Ramos (cell line): ENCODE measurements around the gene TUBGCP6.

Source experiments
- in situ Hi-C: fragments of 300-500 bp; cut with MboI; formaldehyde crosslinking; loops from one replicate; pipeline ENCODE4 v1.14.3; 2022; ENCODE audit warnings: low sequenced_read_pairs; ENCODE audit not compliant: unreplicated experiment

Gene TUBGCP6

GRCh38 chr22:50253046-50253915 lies 8.5 kb upstream of the TUBGCP6 start:
- in situ Hi-C loops: no loop called here

GRCh38 chr22:50252082-50253045 lies 7.5 kb upstream of the TUBGCP6 start:
- in situ Hi-C loops: no loop called here

GRCh38 chr22:50251477-50252081 lies 6.8 kb upstream of the TUBGCP6 start:
- in situ Hi-C loops: no loop called here

GRCh38 chr22:50250555-50251476 lies 6.0 kb upstream of the TUBGCP6 start, which contains the start of gene HDAC10:
Gene HDAC10 (minus strand): TSS chr22:50251265. CDS start chr22:50251032, 233 bp downstream.
- in situ Hi-C loops: no loop called here

GRCh38 chr22:50250249-50250554 lies 5.4 kb upstream of the TUBGCP6 start:
- in situ Hi-C loops: no loop called here

GRCh38 chr22:50249341-50250248 lies 4.8 kb upstream of the TUBGCP6 start:
- in situ Hi-C loops: no loop called here

GRCh38 chr22:50248196-50249081 lies 3.6 kb upstream of the TUBGCP6 start:
- in situ Hi-C loops: no loop called here

GRCh38 chr22:50247748-50248147 lies 2.9 kb upstream of the TUBGCP6 start:
- in situ Hi-C loops: no loop called here

- in situ Hi-C loops: no loop called here
Observed at GRCh38 chr22:50246242-50247175, 1.7 kb upstream of the TUBGCP6 start.

GRCh38 chr22:50245214-50246072 lies 620 bp upstream of the TUBGCP6 start:
- in situ Hi-C loops: no loop called here

GRCh38 chr22:50243685-50244419 lies 971 bp downstream of the TUBGCP6 start:
- in situ Hi-C loops: no loop called here

- in situ Hi-C loops: no loop called here
Observed at GRCh38 chr22:50242406-50242949, 2.3 kb downstream of the TUBGCP6 start.

GRCh38 chr22:50238755-50239154 lies 6.1 kb downstream of the TUBGCP6 start:
- in situ Hi-C loops: no loop called here

- in situ Hi-C loops: no loop called here
Observed at GRCh38 chr22:50236731-50237409, 8.0 kb downstream of the TUBGCP6 start.
